Activated B cell treated with CpG ODN at 0.5 μM for 24 hours (primary cell): ENCODE data around the gene SIX6. TPM values are rescaled to one million over a fixed set of nuclear protein-coding genes. Genes with fewer than 3 reads are reported as not detected.

Experiments used
- ATAC-seq: fragments of 200-7000 bp; cut with Tn5 transposase; one replicate; pipeline ENCODE4 v1.10.0; 2021; ENCODE audit warnings: low read depth, mild to moderate bottlenecking, moderate library complexity
- CTCF ChIA-PET: fragments of 350-600 bp; sonication (Branson Sonifier 250); formaldehyde crosslinking; loops from one replicate; lab custom pipeline; 2021; ENCODE audit warnings: antibody characterized with exemption; lab: Charles Lee
- POLR2A ChIA-PET: fragments of 350-600 bp; sonication (Branson Sonifier 250); formaldehyde crosslinking; loops from one replicate; lab custom pipeline; 2021; ENCODE audit warnings: antibody characterized with exemption; lab: Charles Lee
- DNase-seq: peaks from one replicate; pipeline ENCODE4 v3.0.0; 2022
- H3K27ac Mint-ChIP-seq: one replicate; pipeline ENCODE4 v1.8.0; 2020; ENCODE audit warnings: mixed read lengths
- H3K27me3 Mint-ChIP-seq: one replicate; pipeline ENCODE4 v1.8.0; 2021; ENCODE audit warnings: mixed read lengths
- H3K36me3 Mint-ChIP-seq: one replicate; pipeline ENCODE4 v1.8.0; 2021; ENCODE audit warnings: low read depth, mixed read lengths
- H3K4me1 Mint-ChIP-seq: one replicate; pipeline ENCODE4 v1.8.0; 2021; ENCODE audit warnings: mixed read lengths
- H3K4me3 Mint-ChIP-seq: one replicate; pipeline ENCODE4 v1.8.0; 2020; ENCODE audit warnings: mild to moderate bottlenecking, mixed read lengths
- H3K9me3 Mint-ChIP-seq: one replicate; pipeline ENCODE4 v1.8.0; 2020; ENCODE audit warnings: mixed read lengths
- CTCF ChIP-seq: fragments of 200-600 bp; IDR thresholded peaks from one replicate; pipeline ENCODE4 v1.8.0; 2022; ENCODE audit warnings: antibody characterized with exemption, mild to moderate bottlenecking
- intact Hi-C: fragments of 100-400 bp; cut with micrococcal nuclease; formaldehyde crosslinking; loops from one replicate; pipeline ENCODE4 v1.15.1; 2024
- total RNA-seq: library from RNA; stranded (reverse); gene quantifications from 2 replicates; pipeline ENCODE4 v1.2.3, GENCODE V29; 2022

SIX6 gene
- total RNA-seq, 1 donor from 2014 or later, result not detected

- peaks cover 3% of the 10 kb centered on the region for H3K4me1 Mint-ChIP-seq
- intact Hi-C loops, result no loop called here
- ChIA-PET CTCF (no interaction called here), POLR2A (no interaction called here)
- no peak for TF ChIP-seq CTCF
- H3K9me3 Mint-ChIP-seq, result no peaks in the 10 kb centered on the region
- H3K27me3 Mint-ChIP-seq, result peaks cover 58% of the 10 kb centered on the region
- DNase-seq (no peak), ATAC-seq (no peak)
- no peak overlapping the region for H3K27ac Mint-ChIP-seq
- no peak overlapping the region for H3K4me3 Mint-ChIP-seq
- no peaks in the 10 kb centered on the region for H3K36me3 Mint-ChIP-seq
Observed at GRCh38 chr14:60505448-60505847, 3.5 kb upstream of the SIX6 start.

GRCh38 chr14:60506010-60506409 is 2.9 kb upstream of the SIX6 start:
- H3K9me3 Mint-ChIP-seq, result no peaks in the 10 kb centered on the region
- peaks cover 57% of the 10 kb centered on the region for H3K27me3 Mint-ChIP-seq
- no peak for DNase-seq
- no peak overlapping the region for H3K27ac Mint-ChIP-seq
- peaks cover 4% of the 10 kb centered on the region for H3K4me1 Mint-ChIP-seq
- no peaks in the 10 kb centered on the region for H3K36me3 Mint-ChIP-seq
- ATAC-seq, result no peak
- no peak for TF ChIP-seq CTCF
- intact Hi-C loops, result no loop called here
- POLR2A ChIA-PET, result no interaction called here
- no peak overlapping the region for H3K4me3 Mint-ChIP-seq
- CTCF ChIA-PET, result no interaction called here

- Mint-ChIP-seq H3K36me3 (no peaks in the 10 kb centered on the region), H3K4me3 (no peak overlapping the region), H3K4me1 (peaks cover 5% of the 10 kb centered on the region), H3K9me3 (no peaks in the 10 kb centered on the region), H3K27me3 (peaks cover 58% of the 10 kb centered on the region), H3K27ac (no peak overlapping the region)
- DNase-seq, result no peak
- no peak for ATAC-seq
- POLR2A ChIA-PET, result no interaction called here
- CTCF ChIA-PET, result no interaction called here
- intact Hi-C loops, result no loop called here
- TF ChIP-seq CTCF, result no peak
Observed at GRCh38 chr14:60506462-60506984, 2.4 kb upstream of the SIX6 start.

GRCh38 chr14:60506985-60507829 is 1.7 kb upstream of the SIX6 start:
- no peak for TF ChIP-seq CTCF
- no peak overlapping the region for H3K27ac Mint-ChIP-seq
- no peak for ATAC-seq

GRCh38 chr14:60508363-60508706 is 611 bp upstream of the SIX6 start:
- H3K4me1 Mint-ChIP-seq, result peaks cover 5% of the 10 kb centered on the region
- ATAC-seq (no peak), DNase-seq (no peak)
- ChIA-PET CTCF (no interaction called here), POLR2A (no interaction called here)
- no peak overlapping the region for H3K27ac Mint-ChIP-seq
- H3K27me3 Mint-ChIP-seq, result peaks cover 65% of the 10 kb centered on the region
- no peak for TF ChIP-seq CTCF
- no peaks in the 10 kb centered on the region for H3K9me3 Mint-ChIP-seq
- no peaks in the 10 kb centered on the region for H3K36me3 Mint-ChIP-seq
- intact Hi-C loops, result no loop called here
- no peak overlapping the region for H3K4me3 Mint-ChIP-seq

More at GRCh38 chr14:60506985-60507829, 1.7 kb upstream of the SIX6 start:
- Mint-ChIP-seq H3K27me3 (peaks cover 60% of the 10 kb centered on the region), H3K4me1 (peaks cover 5% of the 10 kb centered on the region), H3K36me3 (no peaks in the 10 kb centered on the region), H3K9me3 (no peaks in the 10 kb centered on the region), H3K4me3 (no peak overlapping the region)
- DNase-seq, result no peak
- intact Hi-C loops, result no loop called here
- ChIA-PET POLR2A (no interaction called here), CTCF (no interaction called here)
